IPS-20b (cell line): Measurements from ENCODE around the gene PHKG2.

ENCODE experiments used
- H3K27ac ChIP-seq: one replicate; pipeline ENCODE4 v1.5.1; 2013; ENCODE audit warnings: low read length
- H3K27me3 ChIP-seq: 2 replicates; pipeline ENCODE4 v1.6.1; 2013; ENCODE audit warnings: mild to moderate bottlenecking, low read length, inconsistent platforms; ENCODE audit not compliant: insufficient read depth
- H3K36me3 ChIP-seq: 2 replicates; pipeline ENCODE4 v1.6.1; 2013; ENCODE audit warnings: low read depth, mild to moderate bottlenecking, inconsistent platforms, low read length, moderate library complexity; ENCODE audit not compliant: insufficient read depth
- H3K4me1 ChIP-seq: 2 replicates; pipeline ENCODE4 v1.6.1; 2013; ENCODE audit warnings: mild to moderate bottlenecking, control low read depth, inconsistent platforms, low read length, moderate library complexity; ENCODE audit not compliant: insufficient read depth
- H3K4me3 ChIP-seq: 2 replicates; pipeline ENCODE4 v1.5.1; 2013; ENCODE audit warnings: mild to moderate bottlenecking, low read length, inconsistent platforms
- H3K9ac ChIP-seq: 2 replicates; pipeline ENCODE4 v1.6.1; 2013; ENCODE audit warnings: low read depth, mild to moderate bottlenecking, inconsistent platforms, low read length, moderate library complexity
- H3K9me3 ChIP-seq: 2 replicates; pipeline ENCODE4 v1.6.1; 2013; ENCODE audit warnings: mild to moderate bottlenecking, low read depth, low read length, inconsistent platforms; ENCODE audit not compliant: insufficient read depth

Gene PHKG2

DNA sequence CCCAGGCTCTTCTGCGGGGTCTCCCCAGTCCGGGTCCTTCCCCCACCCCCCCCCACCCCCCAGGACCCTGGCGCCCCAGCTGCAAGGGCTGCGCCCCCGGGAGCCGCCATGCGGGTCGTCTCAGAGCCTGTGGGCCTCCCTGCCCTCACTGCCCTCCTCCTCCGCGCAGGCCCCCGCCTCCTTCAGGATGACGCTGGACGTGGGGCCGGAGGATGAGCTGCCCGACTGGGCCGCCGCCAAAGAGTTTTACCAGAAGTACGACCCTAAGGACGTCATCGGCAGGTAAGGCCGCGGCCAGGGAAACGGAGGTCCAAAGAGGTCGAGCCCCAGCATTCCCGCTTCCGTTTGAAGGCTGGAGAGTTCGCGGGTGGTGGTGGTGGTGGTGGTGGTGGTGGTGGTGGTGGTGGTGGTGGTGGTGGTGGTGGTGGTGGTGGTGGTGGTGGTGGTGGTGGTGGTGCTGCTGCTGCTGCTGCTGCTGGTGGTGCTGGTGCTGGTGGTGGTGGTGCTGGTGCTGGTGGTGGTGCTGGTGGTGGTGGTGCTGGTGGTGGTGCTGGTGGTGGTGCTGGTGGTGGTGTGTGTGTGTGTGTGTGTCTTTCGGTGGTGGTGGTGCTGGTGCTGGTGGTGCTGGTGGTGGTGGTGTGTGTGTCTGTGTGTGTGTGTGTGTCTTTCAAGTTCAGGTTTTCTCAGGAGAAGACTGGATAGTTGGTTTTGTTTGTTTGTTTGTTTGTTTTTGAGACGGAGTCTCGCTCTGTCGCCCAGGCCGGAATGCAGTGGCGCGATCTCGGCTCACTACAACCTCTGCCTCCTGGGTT, 615 bp downstream of the PHKG2 start:
- Histone ChIP-seq H3K4me1 (peaks cover 3% of the 10 kb centered on the region; the same call in 1 of the 2 replicates), H3K9ac (peak overlapping the region; percentile 58; the same call in 1 of the 2 replicates), H3K9me3 (no peaks in the 10 kb centered on the region), H3K27ac (no peak overlapping the region), H3K27me3 (no peaks in the 10 kb centered on the region), H3K4me3 (peak overlapping the region; percentile 72), H3K36me3 (peaks cover 45% of the 10 kb centered on the region)

DNA sequence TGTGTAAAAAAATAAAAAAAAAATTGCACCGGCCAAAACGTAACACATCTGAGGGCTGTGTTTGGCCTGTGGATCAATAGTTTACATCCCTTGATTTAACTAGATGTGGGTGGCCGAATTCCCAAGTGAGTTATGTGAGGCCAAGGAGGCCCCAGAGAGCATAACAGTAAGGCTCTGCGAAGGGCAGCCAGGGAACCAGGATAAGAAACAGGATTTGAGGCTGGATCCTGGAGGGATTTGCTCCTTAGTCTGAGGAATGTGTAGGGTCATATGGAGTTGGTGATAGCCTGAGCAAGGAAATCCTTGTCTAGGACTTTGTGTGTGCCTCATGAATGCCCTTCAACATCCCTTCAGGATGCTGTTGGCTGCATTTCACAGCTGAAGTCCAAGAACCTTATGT, 2.0 kb downstream of the PHKG2 start:
- Histone ChIP-seq H3K9ac (no peak overlapping the region), H3K9me3 (no peaks in the 10 kb centered on the region)

DNA sequence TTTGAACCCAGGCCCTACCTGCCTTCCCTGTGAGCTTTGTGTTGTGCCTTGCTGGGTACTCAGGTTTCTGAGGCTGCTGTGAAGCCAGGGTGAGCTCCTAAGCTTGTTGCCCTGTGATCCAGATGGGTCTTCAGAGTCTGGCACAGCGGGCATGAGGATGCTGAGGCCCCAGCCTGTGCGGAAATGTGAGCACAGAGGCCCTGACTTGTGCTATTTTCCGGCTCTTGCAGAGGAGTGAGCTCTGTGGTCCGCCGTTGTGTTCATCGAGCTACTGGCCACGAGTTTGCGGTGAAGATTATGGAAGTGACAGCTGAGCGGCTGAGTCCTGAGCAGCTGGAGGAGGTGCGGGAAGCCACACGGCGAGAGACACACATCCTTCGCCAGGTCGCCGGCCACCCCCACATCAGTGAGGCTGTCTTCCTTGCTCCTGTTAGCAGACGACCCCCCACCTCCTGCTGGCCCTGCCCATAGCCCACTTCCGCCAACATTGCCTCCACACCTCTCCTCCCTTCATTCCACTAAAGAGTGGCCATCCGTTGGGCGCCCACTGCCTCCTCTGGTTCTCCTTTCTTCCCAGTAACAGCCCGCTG, 2.7 kb downstream of the PHKG2 start:
- H3K36me3 ChIP-seq = peaks cover 44% of the 10 kb centered on the region
- no peak overlapping the region for H3K4me3 ChIP-seq
- H3K4me1 ChIP-seq = peaks cover 3% of the 10 kb centered on the region; the same call in 1 of the 2 replicates
- no peak overlapping the region for H3K9ac ChIP-seq
- H3K9me3 ChIP-seq = no peaks in the 10 kb centered on the region
- H3K27me3 ChIP-seq = no peaks in the 10 kb centered on the region
- no peak overlapping the region for H3K27ac ChIP-seq

More for the DNA sequence above, 2.0 kb downstream of the PHKG2 start:
- no peak overlapping the region for H3K4me3 ChIP-seq
- peaks cover 3% of the 10 kb centered on the region; the same call in 1 of the 2 replicates for H3K4me1 ChIP-seq
- no peak overlapping the region for H3K27ac ChIP-seq
- H3K27me3 ChIP-seq = no peaks in the 10 kb centered on the region
- peaks cover 45% of the 10 kb centered on the region for H3K36me3 ChIP-seq

DNA sequence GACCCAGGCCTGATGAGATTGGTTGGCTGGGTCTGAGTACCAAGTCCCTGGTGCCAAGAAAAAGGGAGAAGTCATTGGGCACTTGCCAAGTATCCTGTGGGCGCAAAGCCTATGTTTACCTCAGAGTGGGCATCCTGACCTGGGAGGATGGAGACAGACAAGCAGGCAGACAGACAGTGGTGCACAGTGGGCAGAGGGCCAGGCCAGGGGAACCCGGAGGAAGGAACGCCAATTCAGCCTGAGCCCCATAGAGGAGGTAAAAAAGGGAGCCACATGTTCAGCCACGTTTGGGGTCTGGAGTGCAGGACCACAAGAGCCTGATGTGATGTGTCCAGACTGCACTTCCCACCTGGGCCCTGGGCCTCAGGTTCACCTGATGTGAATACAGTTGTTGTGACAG, 5.4 kb downstream of the PHKG2 start:
- Histone ChIP-seq H3K9ac (no peak overlapping the region), H3K36me3 (peaks cover 62% of the 10 kb centered on the region), H3K27me3 (no peaks in the 10 kb centered on the region), H3K9me3 (no peaks in the 10 kb centered on the region), H3K4me1 (peaks cover 3% of the 10 kb centered on the region; the same call in 1 of the 2 replicates), H3K4me3 (no peak overlapping the region), H3K27ac (no peak overlapping the region)

DNA sequence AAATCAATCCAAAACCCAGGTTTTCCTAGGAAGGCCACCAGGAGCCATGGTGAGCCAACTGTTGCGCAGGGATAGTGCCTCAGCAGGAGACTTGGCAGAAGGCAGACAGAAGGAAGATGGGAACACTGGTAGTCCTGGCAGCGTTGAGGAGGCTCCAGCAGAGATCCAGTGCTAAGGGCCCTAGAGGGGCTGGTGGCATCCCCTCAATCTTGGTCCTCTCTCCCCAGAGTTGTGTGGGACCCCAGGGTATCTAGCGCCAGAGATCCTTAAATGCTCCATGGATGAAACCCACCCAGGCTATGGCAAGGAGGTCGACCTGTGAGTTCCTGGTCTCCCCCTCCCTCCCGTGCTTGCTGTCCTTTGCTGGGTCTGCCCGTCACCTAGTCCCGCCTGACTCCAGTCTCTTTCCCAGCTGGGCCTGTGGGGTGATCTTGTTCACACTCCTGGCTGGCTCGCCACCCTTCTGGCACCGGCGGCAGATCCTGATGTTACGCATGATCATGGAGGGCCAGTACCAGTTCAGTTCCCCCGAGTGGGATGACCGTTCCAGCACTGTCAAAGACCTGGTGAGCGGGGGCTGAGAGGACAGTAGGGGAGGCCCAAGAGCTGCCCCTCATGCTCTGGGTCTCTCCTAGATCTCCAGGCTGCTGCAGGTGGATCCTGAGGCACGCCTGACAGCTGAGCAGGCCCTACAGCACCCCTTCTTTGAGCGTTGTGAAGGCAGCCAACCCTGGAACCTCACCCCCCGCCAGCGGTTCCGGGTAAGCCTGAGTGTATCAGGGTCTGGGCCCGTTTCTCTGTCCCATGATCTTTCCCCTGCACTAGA, 7.9 kb downstream of the PHKG2 start:
- no peak overlapping the region for H3K9ac ChIP-seq
- no peak overlapping the region for H3K4me3 ChIP-seq
- H3K27me3 ChIP-seq = no peaks in the 10 kb centered on the region
- H3K4me1 ChIP-seq = no peaks in the 10 kb centered on the region
- H3K9me3 ChIP-seq = no peaks in the 10 kb centered on the region
- no peak overlapping the region for H3K27ac ChIP-seq
- H3K36me3 ChIP-seq = peaks cover 55% of the 10 kb centered on the region

DNA sequence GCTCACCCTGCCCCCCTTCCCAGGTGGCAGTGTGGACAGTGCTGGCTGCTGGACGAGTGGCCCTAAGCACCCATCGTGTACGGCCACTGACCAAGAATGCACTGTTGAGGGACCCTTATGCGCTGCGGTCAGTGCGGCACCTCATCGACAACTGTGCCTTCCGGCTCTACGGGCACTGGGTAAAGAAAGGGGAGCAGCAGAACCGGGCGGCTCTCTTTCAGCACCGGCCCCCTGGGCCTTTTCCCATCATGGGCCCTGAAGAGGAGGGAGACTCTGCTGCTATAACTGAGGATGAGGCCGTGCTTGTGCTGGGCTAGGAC, 8.5 kb downstream of the PHKG2 start:
- H3K27me3 ChIP-seq = no peaks in the 10 kb centered on the region
- no peaks in the 10 kb centered on the region for H3K9me3 ChIP-seq
- H3K4me1 ChIP-seq = no peaks in the 10 kb centered on the region
- H3K9ac ChIP-seq = no peak overlapping the region
- H3K4me3 ChIP-seq = no peak overlapping the region
- no peak overlapping the region for H3K27ac ChIP-seq
- peaks cover 50% of the 10 kb centered on the region for H3K36me3 ChIP-seq

DNA sequence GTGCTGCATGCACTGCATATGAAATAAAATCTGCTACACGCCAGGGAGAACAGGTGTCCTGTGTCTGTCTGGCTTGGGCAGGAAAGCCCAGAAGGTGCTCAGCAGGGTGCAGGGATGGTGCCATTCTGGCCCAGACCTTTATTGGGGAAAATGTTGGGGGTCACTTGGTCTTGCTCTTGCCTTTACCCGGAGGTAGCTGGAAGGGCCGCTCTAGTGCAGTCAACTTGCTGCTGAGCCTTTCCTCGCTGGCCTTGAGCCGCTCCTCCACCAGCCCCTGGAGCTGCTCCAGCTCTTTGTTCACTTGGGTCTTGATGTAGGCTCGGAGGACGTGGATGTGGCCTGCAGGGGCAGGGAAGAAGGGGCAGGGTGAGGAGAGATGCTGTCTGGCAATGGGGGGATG, 9.1 kb downstream of the PHKG2 start:
- Histone ChIP-seq H3K9ac (no peak overlapping the region), H3K9me3 (no peaks in the 10 kb centered on the region), H3K27ac (no peak overlapping the region), H3K27me3 (no peaks in the 10 kb centered on the region), H3K36me3 (peaks cover 47% of the 10 kb centered on the region), H3K4me1 (no peaks in the 10 kb centered on the region), H3K4me3 (no peak overlapping the region)

DNA sequence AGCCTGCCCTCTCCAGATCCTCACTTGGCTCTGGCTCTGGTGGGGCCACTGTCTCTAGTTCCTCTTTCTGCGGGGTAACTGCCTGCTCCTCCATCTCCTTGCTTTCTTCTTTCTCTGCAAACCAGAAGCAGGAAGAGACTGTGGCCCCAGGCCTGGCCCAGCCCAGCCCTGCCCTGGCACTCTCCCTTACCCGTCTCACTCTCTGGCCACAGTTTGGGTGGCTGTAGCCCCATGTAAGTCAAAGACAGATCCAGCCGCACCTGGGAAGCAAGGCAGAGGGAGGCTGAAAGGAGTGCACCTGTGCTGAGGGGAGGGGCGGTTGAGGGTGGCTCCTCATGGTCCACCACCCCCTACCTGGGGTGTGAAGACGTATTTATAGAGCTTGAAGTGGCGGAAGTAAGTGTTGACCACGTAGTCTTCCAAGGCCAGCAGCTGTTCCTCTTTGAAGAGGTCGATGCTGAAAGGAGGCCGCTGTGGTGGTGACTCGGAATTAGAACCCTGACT, 10.8 kb downstream of the PHKG2 start:
- Histone ChIP-seq H3K4me3 (no peak overlapping the region), H3K4me1 (no peaks in the 10 kb centered on the region; the same call in none of the 2 replicates), H3K27me3 (no peaks in the 10 kb centered on the region), H3K9me3 (no peaks in the 10 kb centered on the region), H3K9ac (no peak overlapping the region), H3K36me3 (peaks cover 42% of the 10 kb centered on the region), H3K27ac (no peak overlapping the region)

DNA sequence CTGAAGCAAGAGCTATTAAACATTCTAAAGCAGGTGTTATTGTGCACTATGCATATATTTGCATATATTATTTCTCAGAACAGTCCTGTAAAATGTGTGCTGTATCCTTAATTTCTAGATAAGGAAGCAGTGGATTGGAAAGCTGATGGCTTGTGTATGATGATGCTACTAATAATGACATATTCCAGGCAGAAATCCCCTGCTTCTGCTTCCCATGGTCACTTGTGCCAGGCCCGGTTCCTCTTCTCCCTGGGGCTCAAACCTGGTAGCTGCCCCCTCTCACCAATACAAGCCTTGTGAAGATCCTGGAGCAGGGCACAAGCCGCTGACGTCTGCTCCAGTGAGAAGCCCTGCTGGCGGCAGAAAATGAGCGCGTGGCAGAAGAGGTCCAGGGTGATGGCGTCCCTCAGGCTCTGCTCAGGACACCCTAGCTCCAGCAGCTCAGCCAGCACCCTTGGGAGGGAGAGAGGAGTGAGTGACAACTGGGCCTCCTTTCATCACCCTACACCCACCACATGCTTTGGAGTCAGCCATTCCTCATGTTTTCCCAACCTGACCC, 11.9 kb downstream of the PHKG2 start:
- Histone ChIP-seq H3K9me3 (no peaks in the 10 kb centered on the region), H3K27me3 (no peaks in the 10 kb centered on the region), H3K27ac (no peak overlapping the region), H3K4me1 (no peaks in the 10 kb centered on the region; the same call in none of the 2 replicates), H3K4me3 (no peak overlapping the region), H3K36me3 (peaks cover 42% of the 10 kb centered on the region), H3K9ac (no peak overlapping the region)

DNA sequence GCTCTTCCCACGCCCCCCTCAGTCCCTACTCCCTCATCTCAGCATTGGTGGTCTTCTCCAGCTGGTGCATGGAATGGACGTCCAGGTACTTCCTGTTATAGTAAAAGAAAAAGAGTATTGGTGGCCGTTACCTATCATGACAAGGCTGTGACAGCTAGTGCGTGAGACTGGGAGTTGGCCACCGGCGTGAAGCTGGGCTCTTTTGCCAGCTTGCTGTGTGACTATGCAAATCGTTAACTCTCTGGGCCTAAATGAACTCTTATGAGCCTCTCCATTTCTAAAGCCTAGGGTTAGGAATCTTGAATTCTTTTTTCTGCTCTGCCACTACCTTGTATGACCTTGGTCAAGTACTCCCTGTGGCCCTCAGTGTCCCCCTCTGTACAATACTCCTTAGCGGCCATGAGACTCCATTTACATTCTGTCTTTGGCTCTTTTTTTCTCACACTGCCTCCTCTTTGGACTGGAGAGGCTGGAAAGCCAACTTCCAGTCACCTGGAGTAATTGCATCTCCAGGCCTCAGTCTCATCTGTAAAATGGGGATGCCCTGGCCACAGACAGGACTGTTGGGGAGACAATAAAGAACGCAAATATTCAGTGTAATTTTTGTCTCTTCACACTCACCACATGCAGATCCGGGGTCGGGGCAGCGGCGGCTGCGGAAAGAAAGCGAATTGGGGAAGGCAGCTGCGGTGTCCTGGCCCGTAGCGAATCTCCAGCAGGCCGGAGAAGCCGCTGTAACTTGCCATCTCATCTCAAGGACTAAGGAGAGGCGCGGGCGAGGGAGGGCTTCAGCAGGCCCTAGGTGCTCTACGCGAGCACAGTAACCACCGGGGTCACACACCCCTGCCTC, 12.6 kb downstream of the PHKG2 start:
- Histone ChIP-seq H3K9ac (peak overlapping the region; percentile 51; the same call in 1 of the 2 replicates), H3K4me1 (no peaks in the 10 kb centered on the region; the same call in none of the 2 replicates), H3K36me3 (peaks cover 48% of the 10 kb centered on the region), H3K9me3 (no peaks in the 10 kb centered on the region), H3K4me3 (peak overlapping the region; percentile 96), H3K27me3 (no peaks in the 10 kb centered on the region), H3K27ac (no peak overlapping the region)
